ENCODE data around the gene RNASEH2A. TPM values are rescaled to one million over a fixed set of nuclear protein-coding genes. Genes with fewer than 3 reads are reported as not detected.

The RNASEH2A gene
- total and polyA plus RNA-seq, 11 donors, result 0.63 to 8.6 (median 4.0) TPM

GRCh38 chr19:12833738-12834565, 27.6 kb downstream of the RNASEH2A start:
- H3K27me3 ChIP-seq, result peaks cover 47 to 97% (median 92%) of the 10 kb centered on the region in 9 donors
- no peaks in the 10 kb centered on the region for H3K36me3 ChIP-seq
- no peaks in the 10 kb centered on the region for H3K9me3 ChIP-seq
- no peak for TF ChIP-seq POLR2A (IDR thresholded peaks at IDR 0.05)
- TF ChIP-seq CTCF (IDR thresholded peaks at IDR 0.05), result no peak
- intact Hi-C loops (cut with DNase I), result no loop called here
- DNase-seq, result no peak
- ATAC-seq, result peak in 1 of 4 donors; percentile 27
- H3K27ac ChIP-seq, result no peak overlapping the region
- peaks cover 0 to 34% (median 13%) of the 10 kb centered on the region in 12 donors for H3K4me1 ChIP-seq
- H3K4me3 ChIP-seq, result peak overlapping the region; percentile 25 to 55 (median 44)
- WGBS, 4 donors, result 1 to 2% (median 1%) methylated on average over 20 to 87 of the region's 87 CpGs

DNA sequence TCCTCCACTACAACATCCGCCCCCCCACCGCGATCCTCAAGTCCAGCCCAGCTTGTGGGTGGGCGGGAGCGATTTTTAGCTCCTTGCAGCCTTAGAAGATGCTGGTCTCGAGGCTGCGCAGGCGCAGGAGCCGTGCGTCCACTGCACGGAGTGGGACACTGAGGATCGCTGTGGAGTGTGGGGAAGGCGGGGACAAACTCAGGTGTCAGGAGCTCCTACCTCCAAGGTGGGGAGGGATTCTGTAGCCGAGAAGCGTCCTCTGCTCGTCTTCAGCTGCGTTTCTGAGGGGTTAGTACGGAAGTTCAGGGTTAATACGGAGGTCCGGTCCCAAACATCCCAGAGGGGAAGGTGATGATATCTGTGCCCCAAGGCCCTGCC, 28.2 kb downstream of the RNASEH2A start, which contains the start of gene RTBDN:
RTBDN (minus strand) TSS at position 14 of the 378 bp plus-strand sequence. CDS start 4,600 bp downstream, outside the sequence.
- H3K27me3 ChIP-seq, result peaks cover 47 to 97% (median 93%) of the 10 kb centered on the region in 9 donors

GRCh38 chr19:12834976-12835757, 28.8 kb downstream of the RNASEH2A start:
- intact Hi-C loops (cut with DNase I), result no loop called here
- peaks cover 0 to 34% (median 13%) of the 10 kb centered on the region in 12 donors for H3K4me1 ChIP-seq
- 6 to 8% (median 7%) methylated on average over 32 to 39 of the region's 39 CpGs for WGBS, 4 donors

More for the DNA sequence above, 28.2 kb downstream of the RNASEH2A start, which contains the start of gene RTBDN:
- TF ChIP-seq CTCF (IDR thresholded peaks at IDR 0.05), result no peak
- no peak for TF ChIP-seq POLR2A (IDR thresholded peaks at IDR 0.05)
- ATAC-seq, result no peak
- no peak for DNase-seq
- intact Hi-C loops (cut with DNase I), result no loop called here
- Histone ChIP-seq H3K4me3 (peak within 1 kb of the TSS; percentile 25 to 55 (median 44)), H3K27ac (no peak within 1 kb of the TSS), H3K4me1 (peaks cover 0 to 34% (median 13%) of the 10 kb centered on the region in 12 donors), H3K9me3 (no peaks in the 10 kb centered on the region), H3K36me3 (no peaks in the 10 kb centered on the region)
- 6 to 10% (median 7%) methylated on average over 20 of the region's 20 CpGs for WGBS, 4 donors

More at GRCh38 chr19:12834976-12835757, 28.8 kb downstream of the RNASEH2A start:
- H3K27me3 ChIP-seq, result peaks cover 44 to 97% (median 93%) of the 10 kb centered on the region in 9 donors
- no peaks in the 10 kb centered on the region for H3K36me3 ChIP-seq
- no peak for ATAC-seq
- TF ChIP-seq CTCF (IDR thresholded peaks at IDR 0.05) (no peak), POLR2A (IDR thresholded peaks at IDR 0.05) (no peak)
- no peak overlapping the region for H3K4me3 ChIP-seq
- no peak for DNase-seq
- no peak overlapping the region for H3K27ac ChIP-seq
- H3K9me3 ChIP-seq, result no peaks in the 10 kb centered on the region

Data from heart left ventricle (tissue), 16 donors.